HFF-Myc (cell line): ENCODE data around the gene UBE2R2.
A peak's percentile ranks its signal among the peaks of the same experiment; 100 is the strongest.

Source experiments
- DNase-seq: peaks from one replicate; pipeline ENCODE4 v3.0.0-alpha.2; 2011; ENCODE audit warnings: low read depth; ENCODE audit errors: extremely low read depth
- H3K4me3 ChIP-seq: replicated peaks from 2 replicates; pipeline ENCODE4 v1.5.1; 2011; ENCODE audit warnings: low read depth, mild to moderate bottlenecking, control low read depth, low read length
- CTCF ChIP-seq: IDR thresholded peaks from 2 replicates; pipeline ENCODE4 v1.5.1; 2012; ENCODE audit warnings: mild to moderate bottlenecking, low read depth, low read length, control low read depth; ENCODE audit errors: missing control alignments

The UBE2R2 gene

GRCh38 chr9:33908749-33909148 is 91.8 kb downstream of the UBE2R2 start:
- TF ChIP-seq CTCF: no peak
- no peak for DNase-seq
- no peak overlapping the region for H3K4me3 ChIP-seq

DNA sequence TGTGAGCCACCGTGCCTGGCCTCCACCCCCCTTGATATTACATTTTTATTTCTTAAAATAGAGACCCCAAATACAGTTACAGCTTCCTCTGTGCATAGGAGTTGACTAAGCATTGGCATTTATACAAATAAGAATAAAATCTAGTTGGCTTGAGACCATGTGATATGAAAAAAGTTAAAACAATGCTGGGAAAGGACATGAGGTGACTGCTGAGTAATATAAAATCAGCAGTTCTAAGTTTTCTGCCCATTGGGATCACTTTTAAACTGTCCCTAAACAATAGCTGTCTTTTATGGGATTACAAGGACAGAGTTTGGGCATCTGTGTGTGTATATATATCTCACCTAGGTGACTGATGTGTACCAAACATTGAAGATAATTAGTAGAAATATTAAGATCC is 96.6 kb downstream of the UBE2R2 start:
- DNase-seq: no peak
- TF ChIP-seq CTCF: no peak
- no peak overlapping the region for H3K4me3 ChIP-seq

DNA sequence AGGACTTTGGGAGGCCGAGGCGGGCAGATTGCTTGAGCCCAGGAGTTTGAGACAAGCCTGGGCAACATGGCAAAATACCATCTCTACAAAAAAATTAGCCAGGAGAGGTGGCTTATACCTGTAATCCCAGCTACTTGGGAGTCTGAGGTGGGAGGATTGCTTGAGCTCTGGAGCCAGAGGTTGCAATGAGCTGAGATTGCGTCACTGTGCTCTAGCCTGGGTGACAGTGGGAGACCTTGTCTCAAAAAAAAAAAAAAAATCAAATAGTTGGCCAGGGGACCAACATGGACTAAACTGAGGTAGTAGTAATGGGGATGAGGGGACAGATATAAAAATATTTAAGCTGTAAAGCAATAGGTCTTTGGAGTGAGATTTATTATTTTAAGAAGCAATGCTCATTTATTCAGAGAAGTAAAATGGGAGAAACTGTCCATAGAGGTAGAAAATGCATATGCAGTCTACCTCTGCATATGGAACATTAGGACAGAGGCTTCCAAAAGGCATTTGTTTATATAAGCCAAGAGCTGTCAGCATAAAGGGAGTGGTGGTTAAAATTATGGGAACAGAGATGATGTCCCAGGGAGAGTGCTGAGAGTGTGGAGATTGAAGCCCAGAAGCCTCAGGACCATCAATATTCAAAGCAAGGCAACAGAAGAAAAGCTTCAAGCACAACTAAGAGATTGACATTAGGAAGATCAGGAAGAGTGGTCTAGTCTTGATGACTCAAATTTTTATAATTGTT is 98.1 kb downstream of the UBE2R2 start:
- no peak overlapping the region for H3K4me3 ChIP-seq
- no peak for TF ChIP-seq CTCF
- DNase-seq: no peak

- no peak for TF ChIP-seq CTCF
Observed at GRCh38 chr9:33917036-33917435, 100.1 kb downstream of the UBE2R2 start.

DNA sequence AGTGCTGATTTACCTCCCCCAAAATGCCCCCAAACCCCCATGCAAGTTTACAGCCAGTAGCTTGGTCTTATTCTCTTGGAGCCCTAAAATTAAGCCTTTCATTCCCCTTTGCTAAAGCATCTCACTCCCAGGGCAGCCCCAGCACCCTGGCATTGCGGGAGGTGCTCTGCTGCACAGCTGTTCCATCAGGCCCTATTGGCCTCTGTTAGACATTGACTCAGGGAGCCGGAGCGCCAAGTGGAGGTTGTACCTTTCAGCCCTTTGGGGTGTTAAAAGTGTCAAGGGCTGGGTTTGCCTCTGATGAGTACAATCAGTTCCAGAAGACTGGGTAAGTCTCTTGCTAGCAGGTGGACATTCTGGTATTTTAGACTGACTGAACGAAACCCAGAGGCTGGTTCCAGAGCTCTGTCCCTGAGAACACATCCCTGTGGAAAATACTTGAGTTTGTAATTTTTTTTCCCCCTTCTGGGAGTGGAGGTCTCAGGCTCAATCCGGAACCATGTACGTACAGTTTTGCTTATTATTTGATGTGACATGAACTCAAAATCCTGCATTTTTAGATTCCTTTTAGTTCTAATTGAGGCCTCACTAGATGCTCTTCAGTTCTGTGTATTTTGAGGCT is 102.4 kb downstream of the UBE2R2 start:
- no peak for DNase-seq
- TF ChIP-seq CTCF: no peak
- H3K4me3 ChIP-seq: no peak overlapping the region

More at GRCh38 chr9:33917036-33917435, 100.1 kb downstream of the UBE2R2 start:
- H3K4me3 ChIP-seq: no peak overlapping the region
- no peak for DNase-seq

GRCh38 chr9:33921967-33922895 is 105.3 kb downstream of the UBE2R2 start:
- TF ChIP-seq CTCF: peak; percentile 87
- DNase-seq: no peak
- H3K4me3 ChIP-seq: no peak overlapping the region
